GM12878 (cell line): ENCODE results near the gene ZDHHC1. TPM values are rescaled to one million over a fixed set of nuclear protein-coding genes. Genes with fewer than 3 reads are reported as not detected.

Experiments used
- ATAC-seq: fragments of 200-7000 bp; cut with Tn5 transposase; 3 replicates; pipeline ENCODE4 v1.9.1; 2020; ENCODE audit warnings: mild to moderate bottlenecking, moderate library complexity
- BruUV-seq: library from RNA; stranded (reverse); fragments of 400-500 nt; replicated peaks from 2 replicates; lab custom pipeline; 2021; lab: Mats Ljungman, UMichigan
- CTCF ChIA-PET: fragments of 300-600 bp; sonication (Branson Sonifier 250); formaldehyde crosslinking; extraction: SDS; loops from one replicate; lab custom pipeline; 2021; ENCODE audit warnings: inconsistent platforms; lab: Yijun Ruan, JAX
- POLR2A ChIA-PET: fragments of 350-600 bp; formaldehyde crosslinking; extraction: SDS; loops from one replicate; lab custom pipeline; 2021; ENCODE audit warnings: inconsistent platforms; lab: Charles Lee
- RAD21 ChIA-PET: fragments of 300-600 bp; sonication (Branson Sonifier 250); formaldehyde crosslinking; loops from one replicate; lab custom pipeline; 2023; ENCODE audit warnings: antibody characterized with exemption; ENCODE audit not compliant: unreplicated experiment; lab: Charles Lee
- SMC1A ChIA-PET: fragments of 300-600 bp; sonication (Branson Sonifier 250); formaldehyde crosslinking; loops from one replicate; lab custom pipeline; 2023; ENCODE audit not compliant: unreplicated experiment, uncharacterized antibody; lab: Charles Lee
- DNase-seq: peaks from one replicate; pipeline ENCODE4 v3.0.0-alpha.2; 2011; ENCODE audit warnings: low read depth, low spot score
- FAIRE-seq: peaks from 3 replicates; lab custom pipeline; 2011; peaks lifted over from hg19 to GRCh38; lab: Jason Lieb, UNC
- H2AFZ ChIP-seq: 2 replicates; pipeline ENCODE4 v1.6.0; 2011; ENCODE audit warnings: low read depth, low read length, control low read depth; ENCODE audit not compliant: control insufficient read depth
- H3K27ac ChIP-seq: 2 replicates; pipeline ENCODE4 v1.5.1; 2011; ENCODE audit warnings: control low read depth; ENCODE audit not compliant: control insufficient read depth, insufficient read depth
- H3K27me3 ChIP-seq, 2 experiments: replicated peaks in 1 of 2; 2 replicates each; pipeline versions ENCODE4 v1.6.0 to v1.6.1; 2011; ENCODE audit warnings: low read length in 1 of 2; ENCODE audit not compliant: control insufficient read depth in 2 of 2, insufficient read depth in 2 of 2
- H3K36me3 ChIP-seq, 2 experiments: 2 replicates each; pipeline ENCODE4 v1.5.1; 2011; ENCODE audit warnings: low read length in 1 of 2; ENCODE audit not compliant: control insufficient read depth in 2 of 2, insufficient read depth in 2 of 2
- H3K4me1 ChIP-seq: 2 replicates; pipeline ENCODE4 v1.6.1; 2011; ENCODE audit warnings: mild to moderate bottlenecking, low read length, moderate library complexity, mixed read lengths; ENCODE audit not compliant: control insufficient read depth, insufficient read depth
- H3K4me2 ChIP-seq: 2 replicates; pipeline ENCODE4 v1.6.0; 2011; ENCODE audit warnings: control low read depth; ENCODE audit not compliant: control insufficient read depth, insufficient read depth
- H3K4me3 ChIP-seq: fragments of 200-600 bp; sonication (generic); 2 replicates; pipeline ENCODE4 v1.5.1; 2016
- H3K79me2 ChIP-seq: 2 replicates; pipeline ENCODE4 v1.6.0; 2011; ENCODE audit warnings: low read length; ENCODE audit not compliant: control insufficient read depth, insufficient read depth
- H3K9ac ChIP-seq: 2 replicates; pipeline ENCODE4 v1.8.0; 2011; ENCODE audit warnings: low read length, control low read depth, mixed read lengths; ENCODE audit not compliant: control insufficient read depth, insufficient read depth
- H3K9me3 ChIP-seq: replicated peaks from 3 replicates; pipeline ENCODE4 v1.5.1; 2011; ENCODE audit warnings: mild to moderate bottlenecking, low read length; ENCODE audit not compliant: control insufficient read depth, insufficient read depth
- H4K20me1 ChIP-seq: 2 replicates; pipeline ENCODE4 v1.6.0; 2011; ENCODE audit not compliant: control insufficient read depth, insufficient read depth
- CEBPB ChIP-seq, 2 experiments: fragments of 150-350 bp in 1 of 2; IDR thresholded peaks; 2 replicates each; pipeline ENCODE4 v1.6.1; 2012 to 2014; ENCODE audit warnings: low read depth in 2 of 2, low read length in 2 of 2, borderline replicate concordance in 1 of 2, inconsistent platforms in 1 of 2
- CHD4 ChIP-seq: fragments of 200-600 bp; sonication (generic); IDR thresholded peaks from 2 replicates; pipeline ENCODE4 v1.6.1; 2016; ENCODE audit warnings: mild to moderate bottlenecking
- DPF2 ChIP-seq: fragments of 450-650 bp; IDR thresholded peaks from 2 replicates; pipeline ENCODE4 v1.6.1; 2017; ENCODE audit warnings: mild to moderate bottlenecking
- NR2C1 ChIP-seq: fragments of 450-650 bp; IDR thresholded peaks from 2 replicates; pipeline ENCODE4 v1.6.1; 2017; ENCODE audit warnings: antibody characterized with exemption, mild to moderate bottlenecking, moderate library complexity
- POLR2AphosphoS2 ChIP-seq: IDR thresholded peaks from 2 replicates; pipeline ENCODE4 v1.6.1; 2011; ENCODE audit warnings: low read depth, mild to moderate bottlenecking, low read length, improper control_type of control experiment, moderate library complexity
- SIX5 ChIP-seq: IDR thresholded peaks from 2 replicates; pipeline ENCODE4 v1.6.1; 2011; ENCODE audit warnings: mild to moderate bottlenecking, low read depth, low read length, moderate library complexity; ENCODE audit not compliant: severe bottlenecking
- SMAD1 ChIP-seq: fragments of 450-650 bp; IDR thresholded peaks from 2 replicates; pipeline ENCODE4 v1.6.1; 2018; ENCODE audit warnings: mild to moderate bottlenecking, low read depth; ENCODE audit not compliant: partially characterized antibody
- SPI1 ChIP-seq: IDR thresholded peaks from 2 replicates; pipeline ENCODE4 v1.6.1; 2011; ENCODE audit warnings: low read depth, mild to moderate bottlenecking, low read length, moderate library complexity, borderline replicate concordance; ENCODE audit not compliant: insufficient read depth
- SUZ12 ChIP-seq: fragments of 200-600 bp; sonication (generic); IDR thresholded peaks from one replicate; pipeline ENCODE4 v1.6.1; 2018; ENCODE audit warnings: antibody characterized with exemption, mild to moderate bottlenecking; ENCODE audit not compliant: unreplicated experiment
- TARDBP ChIP-seq: IDR thresholded peaks from 2 replicates; pipeline ENCODE4 v1.6.1; 2016; ENCODE audit warnings: borderline replicate concordance
- ZZZ3 ChIP-seq: IDR thresholded peaks from 2 replicates; pipeline ENCODE4 v1.6.1; 2011; ENCODE audit warnings: low read depth; ENCODE audit not compliant: control insufficient read depth, insufficient read length
- WGBS: methylation state at CpG from one replicate; pipeline ENCODE4 v1.1.6; 2016; ENCODE audit warnings: low lambda C conversion rate; ENCODE audit not compliant: insufficient replicate concordance, insufficient coverage; ENCODE audit errors: missing lambda C conversion rate; 5-methylcytosine and 5-hydroxymethylcytosine counted together
- in situ Hi-C: fragments of 300-500 bp; cut with MboI; formaldehyde crosslinking; loops from 9 replicates; pipeline ENCODE4 v1.14.3; 2018; ENCODE audit warnings: mixed read lengths
- intact Hi-C: fragments of 100-400 bp; cut with micrococcal nuclease; formaldehyde crosslinking; loops from one replicate; pipeline ENCODE4 v1.14.2; 2022; ENCODE audit not compliant: unreplicated experiment
- polyA plus RNA-seq, 11 experiments: library from polyadenylated mRNA; depleted of rRNA in 4 of 11; unstranded in 6 of 11; stranded (reverse) in 5 of 11; fragments of >200 nt; fragmentation: Nextera tagmentation in 4 of 11; fragmentation: Illumina TruSeq in 1 of 11; extraction: Ambion mirVana in 4 of 11; extraction: Trizol in 1 of 11; gene quantifications; 1 replicate in 1 of 11; 2 replicates in 10 of 11; pipeline versions ENCODE4 v1.2.1 to v1.2.3, GENCODE V29; 2011 to 2016; ENCODE audit warnings: inconsistent platforms in 2 of 11, missing spikeins in 2 of 11, low read depth in 1 of 11
- total RNA-seq, 4 experiments: library from RNA; depleted of rRNA in 3 of 4; stranded (reverse); fragments of >200 nt in 3 of 4; fragmentation: Illumina TruSeq in 1 of 4; extraction: Trizol in 1 of 4; gene quantifications; 2 replicates each; pipeline versions ENCODE4 v1.2.1 to v1.2.3, GENCODE V29; 2013 to 2021
- TF ChIP-seq, protein P1 (sequence below): fragments of 450-650 bp; formaldehyde crosslinking; IDR thresholded peaks from 2 replicates; pipeline ENCODE4 v1.4.0; 2020; ENCODE audit warnings: mild to moderate bottlenecking, moderate library complexity

ZDHHC1 gene
- total and polyA plus RNA-seq, 10 of the 15 experiments (the other 5 are each of a cell fraction or from before 2014, with no cell fraction given): 0.07 to 1.2 (median 0.66) TPM; not detected in 2

DNA sequence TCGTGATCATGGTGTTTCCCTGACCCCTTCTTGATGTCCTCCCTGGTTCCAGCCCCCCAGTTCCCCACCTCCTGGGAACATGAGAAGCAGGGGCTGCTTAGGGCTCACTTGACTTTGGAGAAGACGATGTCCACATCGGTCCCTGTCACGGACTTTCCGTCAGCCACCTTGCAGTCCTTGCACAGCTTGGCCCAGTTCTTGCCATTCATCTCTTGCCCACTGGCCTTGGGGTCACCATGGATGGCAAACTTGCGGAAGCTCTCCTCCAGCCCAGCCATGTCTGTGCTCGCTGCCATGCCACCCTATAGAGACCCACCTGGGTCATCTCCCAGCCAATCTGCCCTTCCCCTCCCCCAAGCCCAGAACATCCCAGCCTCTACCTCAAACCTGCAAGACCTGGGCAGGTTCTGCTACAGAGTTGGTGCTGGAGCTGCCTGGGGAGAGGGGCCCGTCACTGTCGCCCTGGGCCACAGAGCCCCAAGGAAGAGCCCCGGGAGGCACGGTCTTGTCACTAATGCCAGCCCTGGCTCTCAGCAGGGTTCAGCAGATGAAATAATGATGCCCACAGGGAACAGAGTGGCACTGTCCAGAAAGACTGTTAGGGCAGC lies 25.4 kb downstream of the ZDHHC1 start:
- Histone ChIP-seq H4K20me1 (no peaks in the 10 kb centered on the region), H3K9me3 (no peaks in the 10 kb centered on the region), H3K79me2 (no peaks in the 10 kb centered on the region), H3K4me3 (no peak overlapping the region), H3K27me3 (peaks cover 5 to 17% of the 10 kb centered on the region in 2 experiments), H3K9ac (no peak overlapping the region), H3K4me2 (no peak overlapping the region), H3K27ac (no peak overlapping the region), H3K36me3 (no peaks in the 10 kb centered on the region), H2AFZ (no peak overlapping the region), H3K4me1 (no peaks in the 10 kb centered on the region)
- in situ Hi-C loops (no loop called here), intact Hi-C loops (no loop called here)
- SMC1A ChIA-PET: no interaction called here
- TF ChIP-seq SIX5 (no peak), SUZ12 (no peak), NR2C1 (no peak), CEBPB (IDR thresholded peaks at IDR 0.05; ENCODE audit: borderline replicate concordance in 1 of 2, low read depth in 2 of 2, low read length in 2 of 2) (no peak)
- CTCF ChIA-PET: no interaction called here
- no peak for ATAC-seq
- no peak for FAIRE-seq
- RAD21 ChIA-PET: no interaction called here
- BruUV-seq: no TSS peak
- 69% methylated on average over 10 of the region's 11 CpGs for WGBS
- POLR2A ChIA-PET: no interaction called here
- DNase-seq: no peak

- H3K9ac ChIP-seq: no peak overlapping the region
- no peaks in the 10 kb centered on the region for H3K36me3 ChIP-seq
- no peaks in the 10 kb centered on the region for H3K4me1 ChIP-seq
- ChIA-PET CTCF (no interaction called here), POLR2A (no interaction called here), SMC1A (no interaction called here), RAD21 (interaction anchor here (1.1 kb wide), 1 partner anchor 38 kb away, joined by 3 read pairs; no protein-coding TSS in a partner anchor)
- DNase-seq (no peak), FAIRE-seq (no peak), ATAC-seq (no peak)
- H3K4me2 ChIP-seq: no peak overlapping the region
- BruUV-seq: no TSS peak
- peaks cover 5 to 15% of the 10 kb centered on the region in 2 experiments for H3K27me3 ChIP-seq
- H3K4me3 ChIP-seq: no peak overlapping the region
- no peaks in the 10 kb centered on the region for H3K9me3 ChIP-seq
- intact Hi-C loops: no loop called here
- H4K20me1 ChIP-seq: no peaks in the 10 kb centered on the region
- WGBS: 49% methylated on average over 27 of the region's 27 CpGs
- in situ Hi-C loops: no loop called here
- H3K79me2 ChIP-seq: no peaks in the 10 kb centered on the region
- no peak overlapping the region for H3K27ac ChIP-seq
- H2AFZ ChIP-seq: no peak overlapping the region
- no peak for TF ChIP-seq DPF2
- TF ChIP-seq SMAD1: no peak
- no peak for TF ChIP-seq ZZZ3
- TF ChIP-seq CHD4: no peak
- TF ChIP-seq TARDBP: no peak
- TF ChIP-seq, protein P1, sequence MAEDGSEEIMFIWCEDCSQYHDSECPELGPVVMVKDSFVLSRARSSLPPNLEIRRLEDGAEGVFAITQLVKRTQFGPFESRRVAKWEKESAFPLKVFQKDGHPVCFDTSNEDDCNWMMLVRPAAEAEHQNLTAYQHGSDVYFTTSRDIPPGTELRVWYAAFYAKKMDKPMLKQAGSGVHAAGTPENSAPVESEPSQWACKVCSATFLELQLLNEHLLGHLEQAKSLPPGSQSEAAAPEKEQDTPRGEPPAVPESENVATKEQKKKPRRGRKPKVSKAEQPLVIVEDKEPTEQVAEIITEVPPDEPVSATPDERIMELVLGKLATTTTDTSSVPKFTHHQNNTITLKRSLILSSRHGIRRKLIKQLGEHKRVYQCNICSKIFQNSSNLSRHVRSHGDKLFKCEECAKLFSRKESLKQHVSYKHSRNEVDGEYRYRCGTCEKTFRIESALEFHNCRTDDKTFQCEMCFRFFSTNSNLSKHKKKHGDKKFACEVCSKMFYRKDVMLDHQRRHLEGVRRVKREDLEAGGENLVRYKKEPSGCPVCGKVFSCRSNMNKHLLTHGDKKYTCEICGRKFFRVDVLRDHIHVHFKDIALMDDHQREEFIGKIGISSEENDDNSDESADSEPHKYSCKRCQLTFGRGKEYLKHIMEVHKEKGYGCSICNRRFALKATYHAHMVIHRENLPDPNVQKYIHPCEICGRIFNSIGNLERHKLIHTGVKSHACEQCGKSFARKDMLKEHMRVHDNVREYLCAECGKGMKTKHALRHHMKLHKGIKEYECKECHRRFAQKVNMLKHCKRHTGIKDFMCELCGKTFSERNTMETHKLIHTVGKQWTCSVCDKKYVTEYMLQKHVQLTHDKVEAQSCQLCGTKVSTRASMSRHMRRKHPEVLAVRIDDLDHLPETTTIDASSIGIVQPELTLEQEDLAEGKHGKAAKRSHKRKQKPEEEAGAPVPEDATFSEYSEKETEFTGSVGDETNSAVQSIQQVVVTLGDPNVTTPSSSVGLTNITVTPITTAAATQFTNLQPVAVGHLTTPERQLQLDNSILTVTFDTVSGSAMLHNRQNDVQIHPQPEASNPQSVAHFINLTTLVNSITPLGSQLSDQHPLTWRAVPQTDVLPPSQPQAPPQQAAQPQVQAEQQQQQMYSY (CRISPR knock-in tag): no peak
- no peak for TF ChIP-seq POLR2AphosphoS2
- no peak for TF ChIP-seq SPI1
Observed at GRCh38 chr16:67389911-67390815, 26.1 kb downstream of the ZDHHC1 start.
